ENCODE measurements around the gene RNF208.
A peak's percentile ranks its signal among the peaks of the same experiment; 100 is the strongest.

Gene RNF208

GRCh38 chr9:137214620-137215019 lies 7.4 kb downstream of the RNF208 start:
- DNase-seq (ENCODE audit: low read depth): no peak

- no peak for DNase-seq (ENCODE audit: low read depth)
These were observed 8.6 kb downstream of the RNF208 start for GRCh38 chr9:137213160-137214060.

GRCh38 chr9:137212520-137212919 lies 9.5 kb downstream of the RNF208 start:
- DNase-seq (ENCODE audit: low read depth): no peak

- no peak for DNase-seq (ENCODE audit: low read depth)
These were observed 10.5 kb downstream of the RNF208 start for GRCh38 chr9:137211532-137211931.

- no peak for DNase-seq (ENCODE audit: low read depth)
These were observed 15.4 kb downstream of the RNF208 start for GRCh38 chr9:137206602-137207001.

- DNase-seq (ENCODE audit: low read depth): peak; percentile 91
These were observed 16.6 kb downstream of the RNF208 start, which contains the start of the genes NDOR1 and TMEM203 for GRCh38 chr9:137205126-137206069. TSS of gene NDOR1 (plus strand) at chr9:137205700. CDS start at chr9:137205778, 78 bp downstream. TSS of gene TMEM203 (minus strand) at chr9:137205648. CDS start at chr9:137205414, 234 bp downstream.

GRCh38 chr9:137204731-137205125 lies 17.3 kb downstream of the RNF208 start:
- no peak for DNase-seq (ENCODE audit: low read depth)

GRCh38 chr9:137202966-137203365 lies 19.1 kb downstream of the RNF208 start:
- no peak for DNase-seq (ENCODE audit: low read depth)

GRCh38 chr9:137201205-137201868 lies 20.7 kb downstream of the RNF208 start:
- no peak for DNase-seq (ENCODE audit: low read depth)

- DNase-seq (ENCODE audit: low read depth): peak; percentile 97
These were observed 21.5 kb downstream of the RNF208 start, which contains the start of gene TPRN for GRCh38 chr9:137200311-137201204. TSS of gene TPRN (minus strand) at chr9:137200741. CDS start at chr9:137200711, 30 bp downstream.

- no peak for DNase-seq (ENCODE audit: low read depth)
These were observed 22.5 kb downstream of the RNF208 start for GRCh38 chr9:137199411-137200121.

- DNase-seq (ENCODE audit: low read depth): no peak
These were observed 23.1 kb downstream of the RNF208 start for GRCh38 chr9:137198902-137199283.

- DNase-seq (ENCODE audit: low read depth): no peak
These were observed 23.8 kb downstream of the RNF208 start for GRCh38 chr9:137198051-137198901.

GRCh38 chr9:137195525-137196220 lies 26.4 kb downstream of the RNF208 start:
- no peak for DNase-seq (ENCODE audit: low read depth)

- no peak for DNase-seq (ENCODE audit: low read depth)
These were observed 27.1 kb downstream of the RNF208 start for GRCh38 chr9:137194909-137195308.

GRCh38 chr9:137194388-137194787 lies 27.7 kb downstream of the RNF208 start:
- no peak for DNase-seq (ENCODE audit: low read depth)

GRCh38 chr9:137193771-137194170 lies 28.3 kb downstream of the RNF208 start:
- no peak for DNase-seq (ENCODE audit: low read depth)

GRCh38 chr9:137192859-137193258 lies 29.2 kb downstream of the RNF208 start:
- no peak for DNase-seq (ENCODE audit: low read depth)

GRCh38 chr9:137192448-137192780 lies 29.6 kb downstream of the RNF208 start:
- no peak for DNase-seq (ENCODE audit: low read depth)

All from stimulated activated CD8-positive, alpha-beta memory T cell treated with anti-CD3 and anti-CD28 coated beads, Interleukin-12 subunit alpha, Interleukin-12 subunit beta, amount 100 ng/mL, for 1 hour (primary cell).